ENCODE measurements around the gene SMS. TPM values are rescaled to one million over a fixed set of nuclear protein-coding genes. Genes with fewer than 3 reads are reported as not detected.

The SMS gene
- total and polyA plus RNA-seq, 10 of the 15 experiments (the other 5 are each of a cell fraction or from before 2014, with no cell fraction given), result 55.8 to 156 (median 114) TPM

DNA sequence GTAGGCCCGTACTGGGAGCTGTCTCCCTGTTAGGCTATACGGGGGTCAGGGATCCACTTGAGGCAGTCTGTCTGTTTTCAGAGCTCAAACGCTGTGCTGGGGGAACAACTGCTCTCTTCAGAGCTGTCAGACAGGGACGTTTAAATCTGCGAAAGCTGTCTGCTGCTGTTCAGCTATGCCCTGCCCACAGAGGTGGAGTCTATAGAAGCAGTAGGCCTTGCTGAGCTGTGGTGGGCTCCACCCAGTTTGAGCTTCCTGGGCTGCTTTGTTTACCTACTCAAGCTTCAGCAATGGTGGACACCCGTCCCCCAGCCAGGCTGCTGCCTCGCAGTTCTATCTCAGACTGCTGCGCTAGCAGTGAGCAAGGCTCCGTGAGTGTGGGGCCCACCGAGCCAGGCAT lies 64.4 kb downstream of the SMS start:
- in situ Hi-C loops (cut with MboI), result no loop called here
- CTCF ChIA-PET, result interaction anchor here (1.5 to 2.5 kb wide), 3 partner anchors 9 to 20 kb away, joined by 4 to 10 read pairs (median 7); no protein-coding TSS in a partner anchor
- POLR2A ChIA-PET, result no interaction called here

More for the DNA sequence above, 64.4 kb downstream of the SMS start:
- no peaks in the 10 kb centered on the region for H3K27me3 ChIP-seq (replicated peaks in 1 of 2; ENCODE audit: control insufficient read depth in 2 of 2, insufficient read depth in 2 of 2, low read length in 1 of 2)
- no peak overlapping the region for H2AFZ ChIP-seq (ENCODE audit: control insufficient read depth, low read depth, low read length)
- H3K4me2 ChIP-seq (ENCODE audit: control insufficient read depth, insufficient read depth), result no peak overlapping the region
- H3K36me3 ChIP-seq (ENCODE audit: control insufficient read depth in 2 of 2, insufficient read depth in 2 of 2, low read length in 1 of 2), result no peaks in the 10 kb centered on the region
- no peak for TF ChIP-seq CREB1 (IDR thresholded peaks at IDR 0.05; ENCODE audit: low read depth)
- no peak for TF ChIP-seq YY1 (IDR thresholded peaks at IDR 0.05; ENCODE audit: low read depth, low read length)
- TF ChIP-seq ZNF207 (IDR thresholded peaks at IDR 0.05; ENCODE audit: borderline replicate concordance), result no peak
- TF ChIP-seq SMC3 (IDR thresholded peaks at IDR 0.05; ENCODE audit: borderline replicate concordance, low read length), result no peak
- TF ChIP-seq TCF3 (IDR thresholded peaks at IDR 0.05; ENCODE audit: borderline replicate concordance, insufficient read depth, low read depth, low read length), result no peak
- TF ChIP-seq ESRRA (IDR thresholded peaks at IDR 0.05; ENCODE audit: low read length), result no peak
- TF ChIP-seq ETV6 (conservative IDR thresholded peaks at IDR 0.05 in 1 of 2, IDR thresholded peaks at IDR 0.05 in 1 of 2; ENCODE audit: borderline replicate concordance in 1 of 2, low read depth in 1 of 2), result no peak
- TF ChIP-seq, protein P1, sequence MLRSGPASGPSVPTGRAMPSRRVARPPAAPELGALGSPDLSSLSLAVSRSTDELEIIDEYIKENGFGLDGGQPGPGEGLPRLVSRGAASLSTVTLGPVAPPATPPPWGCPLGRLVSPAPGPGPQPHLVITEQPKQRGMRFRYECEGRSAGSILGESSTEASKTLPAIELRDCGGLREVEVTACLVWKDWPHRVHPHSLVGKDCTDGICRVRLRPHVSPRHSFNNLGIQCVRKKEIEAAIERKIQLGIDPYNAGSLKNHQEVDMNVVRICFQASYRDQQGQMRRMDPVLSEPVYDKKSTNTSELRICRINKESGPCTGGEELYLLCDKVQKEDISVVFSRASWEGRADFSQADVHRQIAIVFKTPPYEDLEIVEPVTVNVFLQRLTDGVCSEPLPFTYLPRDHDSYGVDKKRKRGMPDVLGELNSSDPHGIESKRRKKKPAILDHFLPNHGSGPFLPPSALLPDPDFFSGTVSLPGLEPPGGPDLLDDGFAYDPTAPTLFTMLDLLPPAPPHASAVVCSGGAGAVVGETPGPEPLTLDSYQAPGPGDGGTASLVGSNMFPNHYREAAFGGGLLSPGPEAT (IDR thresholded peaks at IDR 0.05; ENCODE audit: low read depth), result no peak
- no peak for TF ChIP-seq GABPA (IDR thresholded peaks at IDR 0.05; ENCODE audit: low read depth)
- intact Hi-C loops (cut with micrococcal nuclease; ENCODE audit: unreplicated experiment), result no loop called here
- no peaks in the 10 kb centered on the region for H3K4me1 ChIP-seq (ENCODE audit: control insufficient read depth, insufficient read depth, low read length)
- H3K79me2 ChIP-seq (ENCODE audit: control insufficient read depth, insufficient read depth, low read length), result no peaks in the 10 kb centered on the region
- RAD21 ChIA-PET (ENCODE audit: unreplicated experiment), result interaction anchor here (0.6 kb wide), 1 partner anchor 20 kb away, joined by 3 read pairs; no protein-coding TSS in a partner anchor
- no peaks in the 10 kb centered on the region for H3K9me3 ChIP-seq (replicated peaks; ENCODE audit: control insufficient read depth, insufficient read depth, low read length)
- FAIRE-seq (no peak), ATAC-seq (no peak), DNase-seq (ENCODE audit: low read depth, low spot score) (no peak)
- no peak overlapping the region for H3K27ac ChIP-seq (ENCODE audit: control insufficient read depth, insufficient read depth)
- no peaks in the 10 kb centered on the region for H4K20me1 ChIP-seq (ENCODE audit: control insufficient read depth, insufficient read depth)
- BruUV-seq (replicated peaks), result no TSS peak
- no peak overlapping the region for H3K9ac ChIP-seq (ENCODE audit: control insufficient read depth, insufficient read depth, low read length)
- no peak overlapping the region for H3K4me3 ChIP-seq
- SMC1A ChIA-PET (ENCODE audit: uncharacterized antibody, unreplicated experiment), result interaction anchor here (0.6 to 3.2 kb wide), 5 partner anchors 10 to 64 kb away, joined by 3 to 9 read pairs (median 3); no protein-coding TSS in a partner anchor
- 76% methylated on average over 10 of the region's 10 CpGs for WGBS (ENCODE audit: insufficient coverage, insufficient replicate concordance, low lambda C conversion rate, missing lambda C conversion rate)
